HCT116 (cell line): ENCODE measurements around the gene TTC38.

ENCODE experiments used
- CTCF ChIP-seq, 3 experiments: fragments of 200-600 bp in 1 of 3; sonication (generic) in 1 of 3; IDR thresholded peaks in 2 of 3; conservative IDR thresholded peaks in 1 of 3; 2 replicates each; pipeline ENCODE4 v1.5.1; 2012 to 2017; ENCODE audit warnings: low read depth in 2 of 3, low read length in 2 of 3, antibody characterized with exemption in 1 of 3, borderline replicate concordance in 1 of 3, control low read depth in 1 of 3, mild to moderate bottlenecking in 1 of 3, mixed read lengths in 1 of 3, mixed run types in 1 of 3, moderate library complexity in 1 of 3; ENCODE audit not compliant: insufficient read depth in 1 of 3
- ELF1 ChIP-seq: IDR thresholded peaks from 2 replicates; pipeline ENCODE4 v1.6.1; 2012; ENCODE audit warnings: low read depth, borderline replicate concordance
- EZH2 ChIP-seq: fragments of 200-600 bp; sonication (generic); IDR thresholded peaks from 2 replicates; pipeline ENCODE4 v1.6.1; 2017; ENCODE audit warnings: antibody characterized with exemption, mixed run types
- MAX ChIP-seq: IDR thresholded peaks from 2 replicates; pipeline ENCODE4 v1.6.1; 2012
- POLR2A ChIP-seq: IDR thresholded peaks from 2 replicates; pipeline ENCODE4 v1.7.0; 2011; ENCODE audit warnings: borderline replicate concordance; ENCODE audit not compliant: insufficient read depth, insufficient read length; ENCODE audit errors: extremely low read depth
- POLR2AphosphoS5 ChIP-seq: IDR thresholded peaks from 2 replicates; pipeline ENCODE4 v1.6.1; 2011; ENCODE audit warnings: mild to moderate bottlenecking, low read depth, low read length, moderate library complexity
- RAD21 ChIP-seq: IDR thresholded peaks from 2 replicates; pipeline ENCODE4 v1.6.1; 2012; ENCODE audit warnings: low read depth, mild to moderate bottlenecking
- REST ChIP-seq: IDR thresholded peaks from 2 replicates; pipeline ENCODE4 v1.6.1; 2012; ENCODE audit warnings: low read depth
- SP1 ChIP-seq: IDR thresholded peaks from 2 replicates; pipeline ENCODE4 v1.6.1; 2012; ENCODE audit warnings: low read depth
- SRF ChIP-seq: IDR thresholded peaks from 2 replicates; pipeline ENCODE4 v1.6.1; 2012; ENCODE audit warnings: low read depth
- ZBTB33 ChIP-seq: IDR thresholded peaks from 2 replicates; pipeline ENCODE4 v1.6.1; 2011; ENCODE audit warnings: mild to moderate bottlenecking, low read length, moderate library complexity; ENCODE audit not compliant: insufficient replicate concordance; ENCODE audit errors: extremely low read depth
- ZFX ChIP-seq: fragments of 450-650 bp; IDR thresholded peaks from 2 replicates; pipeline ENCODE4 v1.6.1; 2017
- ZNF274 ChIP-seq: fragments of 200-500 bp; sonication (Bioruptor generic); IDR thresholded peaks from 2 replicates; pipeline ENCODE4 v1.6.1; 2014; ENCODE audit warnings: mild to moderate bottlenecking, low read depth, low read length, inconsistent platforms

GRCh38 chr22:46328797-46329196, 61.0 kb downstream of the TTC38 start:
- TF ChIP-seq CTCF (IDR thresholded peaks at IDR 0.05 in 2 of 3, conservative IDR thresholded peaks at IDR 0.05 in 1 of 3; ENCODE audit: borderline replicate concordance in 1 of 3, insufficient read depth in 1 of 3, low read depth in 2 of 3, low read length in 2 of 3) (no peak), REST (no peak), POLR2A (no peak), EZH2 (no peak), ZBTB33 (no peak), RAD21 (no peak), MAX (no peak), SP1 (no peak), POLR2AphosphoS5 (no peak), ZFX (no peak), ELF1 (no peak), ZNF274 (no peak), SRF (no peak)
